ENCODE data around the gene VASH1.
A peak's percentile ranks its signal among the peaks of the same experiment; 100 is the strongest.

The VASH1 gene

GRCh38 chr14:76773188-76773885, 12.1 kb downstream of the VASH1 start:
- no peak for DNase-seq

GRCh38 chr14:76773956-76774820, 12.9 kb downstream of the VASH1 start:
- no peak for DNase-seq

- no peak for DNase-seq
Measured at GRCh38 chr14:76774821-76775694, 13.8 kb downstream of the VASH1 start.

GRCh38 chr14:76775695-76776427, 14.6 kb downstream of the VASH1 start:
- no peak for DNase-seq

DNA sequence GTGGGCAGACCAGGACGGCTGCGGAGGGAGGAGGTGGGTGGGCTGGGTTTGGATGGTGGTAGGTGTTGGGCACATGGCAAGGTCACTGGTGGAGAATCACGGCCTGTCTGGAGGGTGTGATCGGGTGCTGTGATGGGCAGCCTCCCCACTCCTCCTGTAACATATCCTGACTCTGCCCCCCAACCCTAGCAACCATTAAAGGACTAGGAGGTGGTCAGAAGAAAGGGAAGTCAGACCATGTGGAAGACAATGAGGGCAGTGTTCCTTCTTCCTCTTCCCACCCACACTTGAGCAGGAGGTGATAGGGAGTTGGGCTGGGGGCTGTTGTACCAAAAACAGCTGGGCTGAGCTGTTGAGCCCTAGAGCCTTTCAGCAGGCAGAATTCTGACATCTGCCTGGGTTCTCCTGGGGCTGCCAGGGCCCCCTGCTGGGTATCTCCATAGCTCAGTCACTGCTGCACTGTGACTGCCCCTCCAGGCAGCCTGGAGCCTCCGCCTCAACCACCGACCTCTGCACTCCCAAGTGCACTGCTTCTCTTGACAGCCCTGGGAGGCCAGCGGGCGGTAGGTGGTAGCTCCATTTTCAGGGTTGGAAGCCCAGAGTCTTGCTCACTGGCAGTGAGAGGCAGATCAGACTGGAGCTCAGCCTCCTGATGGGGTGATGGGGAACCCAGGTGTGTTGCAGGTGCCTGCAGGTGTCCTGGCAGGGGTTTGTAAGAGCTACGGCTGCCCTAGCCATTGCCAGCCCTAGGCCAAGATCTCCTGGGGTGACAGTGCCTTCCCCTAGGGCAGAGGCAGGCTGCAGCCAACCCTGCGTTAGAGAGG, 15.4 kb downstream of the VASH1 start:
- peak; percentile 61 for DNase-seq

DNA sequence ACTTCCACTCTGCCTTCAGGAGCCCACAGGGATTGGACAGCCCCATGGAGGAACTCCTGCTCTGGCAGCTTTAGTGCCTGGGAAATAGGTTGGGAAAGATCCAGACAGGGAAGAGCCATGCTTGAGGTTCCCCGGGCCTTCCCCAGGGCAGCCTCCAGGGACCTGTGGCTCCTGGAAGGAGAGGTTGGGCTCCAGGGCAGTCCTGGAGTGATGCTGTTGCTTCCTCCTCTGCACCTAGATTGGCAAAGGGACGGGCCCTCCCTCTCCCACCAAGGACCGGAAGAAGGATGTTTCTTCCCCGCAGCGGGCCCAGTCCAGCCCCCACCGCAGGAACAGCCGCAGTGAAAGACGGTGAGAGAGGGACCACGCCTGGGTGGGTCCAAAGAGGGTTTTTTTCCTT, 16.5 kb downstream of the VASH1 start:
- DNase-seq: no peak

- no peak for DNase-seq
Measured at GRCh38 chr14:76778546-76779215, 17.4 kb downstream of the VASH1 start.

- DNase-seq: no peak
Measured at GRCh38 chr14:76779221-76780057, 18.2 kb downstream of the VASH1 start.

- DNase-seq: no peak
Measured at GRCh38 chr14:76780058-76780345, 18.7 kb downstream of the VASH1 start.

DNA sequence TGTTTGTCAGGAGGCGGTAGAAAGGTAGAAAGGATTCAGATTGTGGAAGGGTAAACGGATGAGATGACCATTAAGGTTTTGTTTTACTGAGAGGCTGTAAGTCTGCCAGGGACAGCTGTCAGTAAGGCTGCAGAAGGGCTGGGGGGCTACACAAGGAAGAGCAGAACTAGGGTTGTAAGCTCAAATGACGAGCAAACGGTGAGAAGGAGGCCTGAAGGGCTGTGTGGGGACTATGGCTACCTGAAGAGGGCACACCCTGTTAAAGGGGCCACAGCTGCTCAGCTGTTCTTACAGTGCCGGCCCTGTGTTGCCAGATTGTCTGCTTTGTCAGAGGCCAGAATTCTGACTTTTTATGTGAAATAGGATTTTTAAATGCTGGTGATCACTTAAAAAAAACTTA, 19.1 kb downstream of the VASH1 start:
- DNase-seq: no peak

DNA sequence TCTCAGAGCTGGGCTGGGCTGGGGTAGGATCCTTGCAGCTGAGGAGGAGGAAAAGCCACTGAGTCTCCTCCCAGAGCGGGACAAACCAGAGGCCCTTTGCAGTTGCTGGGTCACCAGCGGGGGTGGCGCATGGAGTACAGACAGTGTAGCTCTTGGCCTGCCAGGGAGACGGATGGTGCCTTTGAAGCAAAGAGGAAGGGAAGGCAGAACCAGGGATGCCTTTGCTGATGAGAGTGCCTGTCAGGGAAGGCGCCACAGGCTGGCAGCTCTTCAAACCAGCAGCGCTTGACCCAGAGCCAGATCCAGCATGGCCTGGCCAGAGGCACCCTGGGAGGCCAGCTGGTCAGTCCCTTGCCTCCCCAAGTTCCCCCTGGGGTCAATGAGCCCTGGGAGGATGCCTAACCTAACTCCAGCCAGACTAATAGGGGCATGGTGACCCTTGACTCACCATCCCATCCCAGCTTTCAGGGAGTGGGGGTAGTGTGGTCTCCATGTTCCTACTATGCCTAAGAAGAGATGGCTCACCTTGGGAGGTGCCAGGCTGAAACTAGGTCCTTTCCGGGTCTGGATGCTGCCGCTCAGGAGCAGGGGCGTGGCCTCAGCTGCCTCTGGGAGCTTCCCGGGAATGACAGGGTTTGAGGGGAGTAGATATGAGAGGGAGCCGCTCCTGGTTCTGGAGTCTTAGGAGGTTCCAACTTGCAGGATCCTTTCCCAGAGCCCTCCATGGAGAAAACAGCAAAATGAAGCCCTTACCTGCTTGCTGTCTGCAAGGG, 19.8 kb downstream of the VASH1 start:
- no peak for DNase-seq

DNA sequence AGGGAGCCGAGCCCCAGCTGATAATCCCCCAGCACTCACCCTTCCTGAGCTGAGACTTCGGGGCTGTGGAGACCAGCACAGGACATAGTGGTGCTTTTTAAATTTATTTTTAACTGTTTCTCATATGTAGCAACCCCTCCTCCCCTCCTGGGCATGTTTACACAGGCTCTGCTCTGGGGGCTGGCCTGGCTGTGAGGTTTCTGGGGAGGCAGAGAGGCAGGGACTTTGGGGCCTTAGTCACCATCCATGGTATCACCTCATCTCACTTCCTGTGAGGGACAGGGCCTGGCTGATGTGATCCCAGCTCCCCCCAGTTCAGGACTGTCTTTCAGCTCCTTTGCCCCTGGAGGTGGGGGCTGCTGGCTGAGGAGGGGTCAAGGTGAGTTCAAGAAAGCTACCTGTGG, 20.4 kb downstream of the VASH1 start:
- DNase-seq: no peak

GRCh38 chr14:76782115-76782884, 21.0 kb downstream of the VASH1 start:
- DNase-seq: no peak

DNA sequence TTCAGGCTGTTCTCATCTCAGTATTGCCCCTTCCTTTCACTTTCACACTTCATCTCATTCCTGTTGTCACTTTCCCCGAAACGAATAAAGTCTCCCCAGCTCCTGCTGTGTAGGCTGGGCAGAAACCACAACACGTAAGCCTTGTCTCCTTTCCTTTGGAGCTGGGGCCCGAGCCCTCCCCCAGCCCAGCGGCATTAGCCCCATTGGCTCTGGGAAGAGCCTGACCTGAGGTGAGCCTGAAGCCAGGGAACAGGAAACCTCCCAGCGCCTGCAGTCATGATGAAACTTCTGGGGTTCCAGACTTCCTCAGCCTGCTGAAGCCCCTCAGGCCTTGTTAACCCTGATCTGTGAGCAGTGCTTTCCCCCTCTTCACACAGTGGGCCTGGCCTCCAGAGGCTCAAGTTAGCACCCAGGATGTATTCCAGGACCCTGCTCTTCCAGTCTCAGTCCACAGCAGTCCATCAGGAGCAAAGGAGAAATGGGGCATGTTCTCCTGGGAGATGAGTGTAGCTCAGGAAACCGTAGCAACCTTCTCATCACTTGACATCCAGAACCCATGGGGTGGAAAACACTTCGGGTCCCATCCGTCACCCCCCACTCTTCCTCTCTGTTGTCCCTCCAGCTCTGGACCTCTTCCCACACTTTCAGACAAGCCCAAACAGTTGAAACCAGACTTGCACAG, 21.8 kb downstream of the VASH1 start:
- no peak for DNase-seq

DNA sequence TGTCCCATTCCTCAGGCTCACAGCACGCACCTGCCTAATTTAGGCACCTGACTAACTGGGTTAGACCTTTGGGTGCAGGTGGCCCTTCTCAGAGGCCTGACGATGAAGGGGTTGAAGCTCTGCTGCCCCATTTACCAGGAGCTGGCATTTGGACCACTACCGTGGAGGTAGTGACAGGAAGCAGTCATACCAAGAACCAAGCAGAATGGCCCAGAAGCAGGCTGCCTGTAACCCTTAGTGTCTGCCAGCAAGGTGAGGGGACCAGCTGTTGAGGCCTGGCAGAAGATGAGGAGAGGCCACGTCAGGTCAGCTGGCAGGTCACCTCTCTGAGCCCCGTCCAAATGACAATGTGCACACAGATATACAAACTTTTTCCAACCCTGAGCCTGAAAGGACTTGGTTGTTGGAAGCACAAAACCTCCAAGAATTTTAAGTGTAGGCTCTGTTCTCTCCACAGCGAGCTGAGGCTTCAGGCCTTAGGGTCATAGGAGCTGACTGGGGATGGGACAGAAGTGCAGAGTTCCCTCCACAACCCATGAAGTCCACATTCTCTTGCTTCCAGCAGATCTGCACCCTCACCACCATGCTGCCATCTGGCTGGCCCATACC, 23.1 kb downstream of the VASH1 start:
- DNase-seq: no peak

GRCh38 chr14:76784881-76785280, 23.6 kb downstream of the VASH1 start:
- DNase-seq: peak; percentile 89

DNA sequence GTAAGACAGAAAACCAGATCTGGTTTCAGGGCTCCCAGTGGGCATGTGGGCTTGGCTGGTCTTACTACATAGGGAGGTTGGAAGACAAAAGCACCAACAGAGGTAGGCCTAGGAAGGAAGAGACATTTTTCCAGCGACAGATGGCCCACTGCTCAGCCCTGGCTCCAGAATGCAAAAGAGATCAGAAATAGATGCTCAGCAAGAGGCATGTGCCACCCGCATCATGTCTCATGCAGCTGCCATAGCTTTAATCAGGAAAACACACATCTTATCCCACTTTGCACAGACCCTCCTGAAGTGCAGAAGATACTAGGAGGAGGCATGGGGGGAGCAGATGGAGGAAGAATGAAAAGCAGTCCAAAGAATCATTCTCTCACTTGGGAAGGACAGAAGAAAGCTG, 25.3 kb downstream of the VASH1 start:
- DNase-seq: no peak

- no peak for DNase-seq
Measured at GRCh38 chr14:76792422-76792821, 31.2 kb downstream of the VASH1 start.
